H1 (cell line): Measurements from ENCODE around the gene CST11. TPM values are rescaled to one million over a fixed set of nuclear protein-coding genes. Genes with fewer than 3 reads are reported as not detected.

Experiments
- ATF3 ChIP-seq: IDR thresholded peaks from 2 replicates; pipeline ENCODE4 v1.6.1; 2011; ENCODE audit warnings: low read depth, mild to moderate bottlenecking, low read length; ENCODE audit not compliant: insufficient read depth
- CBX8 ChIP-seq: fragments of 300-800, 300-1000 bp; sonication (generic); IDR thresholded peaks from 2 replicates; pipeline ENCODE4 v1.7.1; 2016; ENCODE audit warnings: low read depth, low read length, borderline replicate concordance
- CREB1 ChIP-seq: IDR thresholded peaks from 2 replicates; pipeline ENCODE4 v1.6.1; 2012; ENCODE audit warnings: inconsistent platforms
- CTCF ChIP-seq, 3 experiments: IDR thresholded peaks; 1 replicate in 2 of 3; 2 replicates in 1 of 3; pipeline versions ENCODE4 v1.5.1 to v1.6.1; 2011; ENCODE audit warnings: low read length in 3 of 3, mild to moderate bottlenecking in 3 of 3, inconsistent platforms in 2 of 3, low read depth in 1 of 3, moderate library complexity in 1 of 3; ENCODE audit not compliant: insufficient read depth in 1 of 3; ENCODE audit errors: control extremely low read depth in 1 of 3
- E2F6 ChIP-seq: IDR thresholded peaks from 2 replicates; pipeline ENCODE4 v1.6.1; 2012; ENCODE audit warnings: inconsistent platforms
- EZH2 ChIP-seq: fragments of 200-600 bp; sonication (generic); IDR thresholded peaks from 2 replicates; pipeline ENCODE4 v1.7.1; 2012; ENCODE audit warnings: low read depth, mild to moderate bottlenecking, moderate library complexity, low read length, inconsistent platforms; ENCODE audit not compliant: severe bottlenecking
- GTF2F1 ChIP-seq: IDR thresholded peaks from 2 replicates; pipeline ENCODE4 v1.6.1; 2012; ENCODE audit warnings: low read depth, low read length, improper control_type of control experiment, borderline replicate concordance
- KDM4A ChIP-seq: IDR thresholded peaks from one replicate; pipeline ENCODE4 v1.7.1; 2012; ENCODE audit warnings: low read depth, mild to moderate bottlenecking, moderate library complexity, low read length, inconsistent platforms; ENCODE audit not compliant: severe bottlenecking
- MAFK ChIP-seq: IDR thresholded peaks from 2 replicates; pipeline ENCODE4 v1.6.1; 2012; ENCODE audit warnings: low read depth, mild to moderate bottlenecking, improper control_type of control experiment, low read length
- MAX ChIP-seq: IDR thresholded peaks from 2 replicates; pipeline ENCODE4 v1.6.1; 2012; ENCODE audit warnings: inconsistent platforms
- POLR2A ChIP-seq, 2 experiments: IDR thresholded peaks; 1 replicate in 1 of 2; 2 replicates in 1 of 2; pipeline ENCODE4 v1.6.1; 2011; ENCODE audit warnings: low read depth in 2 of 2, low read length in 2 of 2, mild to moderate bottlenecking in 2 of 2; ENCODE audit errors: control extremely low read depth in 1 of 2
- POLR2AphosphoS5 ChIP-seq: IDR thresholded peaks from 2 replicates; pipeline ENCODE4 v1.6.1; 2011; ENCODE audit warnings: low read depth, low read length
- RAD21 ChIP-seq, 2 experiments: IDR thresholded peaks in 1 of 2; conservative IDR thresholded peaks in 1 of 2; 2 replicates each; pipeline ENCODE4 v1.6.1; 2011; ENCODE audit warnings: low read depth in 2 of 2, low read length in 2 of 2, improper control_type of control experiment in 1 of 2, inconsistent platforms in 1 of 2, mild to moderate bottlenecking in 1 of 2, moderate library complexity in 1 of 2
- SIN3A ChIP-seq, 2 experiments: IDR thresholded peaks in 1 of 2; conservative IDR thresholded peaks in 1 of 2; 2 replicates each; pipeline ENCODE4 v1.6.1; 2011 to 2012; ENCODE audit warnings: low read length in 2 of 2, improper control_type of control experiment in 1 of 2, low read depth in 1 of 2, mild to moderate bottlenecking in 1 of 2
- SP4 ChIP-seq: IDR thresholded peaks from 2 replicates; pipeline ENCODE4 v1.6.1; 2012; ENCODE audit warnings: low read length, inconsistent platforms
- SRF ChIP-seq: IDR thresholded peaks from 2 replicates; pipeline ENCODE4 v1.6.1; 2011; ENCODE audit warnings: mild to moderate bottlenecking, low read depth, low read length, moderate library complexity
- TAF1 ChIP-seq: IDR thresholded peaks from 2 replicates; pipeline ENCODE4 v1.6.1; 2011; ENCODE audit warnings: mild to moderate bottlenecking, low read depth, low read length
- YY1 ChIP-seq: IDR thresholded peaks from 2 replicates; pipeline ENCODE4 v1.6.1; 2011; ENCODE audit warnings: low read depth, mild to moderate bottlenecking, low read length
- polyA plus RNA-seq, 7 experiments: library from polyadenylated mRNA; depleted of rRNA in 3 of 7; stranded (reverse) in 5 of 7; unstranded in 2 of 7; fragments of >200 nt in 5 of 7; fragments of 200-250 nt in 2 of 7; gene quantifications; 1 replicate in 5 of 7; 2 replicates in 1 of 7; 4 replicates in 1 of 7; pipeline versions ENCODE4 v1.2.1 to v1.2.3, GENCODE V29; 2011 to 2013; ENCODE audit warnings: missing spikeins in 2 of 7, mixed read lengths in 2 of 7
- total RNA-seq: library from RNA; stranded (reverse); fragmentation: NEBNext Ultra II Directional; extraction: Animal tissue kit (Norgen Biotek cat#: 25700); gene quantifications from 2 replicates; pipeline ENCODE4 v1.2.1, GENCODE V29; 2021

The CST11 gene
- total and polyA plus RNA-seq, 2 of the 8 experiments (the other 6 are each of a cell fraction or from before 2014, with no cell fraction given), result 2.0 TPM; not detected in 1

GRCh38 chr20:23420943-23421931, 31.4 kb downstream of the CST11 start, which contains the start of gene NAPB (continued):
- TF ChIP-seq CREB1 (peak; percentile 87), TAF1 (peak; percentile 68), SP4 (no peak), MAX (peak; percentile 40), CBX8 (no peak), E2F6 (peak; percentile 58; the same call in 1 of the 2 replicates), POLR2A (IDR thresholded peaks at IDR 0.05; ENCODE audit: control extremely low read depth in 1 of 2, low read depth in 2 of 2, low read length in 2 of 2) (peak in 1 of 2 experiments; percentile 73; a peak in 2 of 3 replicates), GTF2F1 (no peak), RAD21 (IDR thresholded peaks at IDR 0.05 in 1 of 2, conservative IDR thresholded peaks at IDR 0.05 in 1 of 2; ENCODE audit: low read depth in 2 of 2, low read length in 2 of 2) (peak in 1 of 2 experiments; percentile 31; a peak in 2 of 4 replicates), YY1 (peak; percentile 98), KDM4A (peak; percentile 86), POLR2AphosphoS5 (peak; percentile 45; the same call in 1 of the 2 replicates), MAFK (no peak), EZH2 (no peak), ATF3 (0 out of 2 replicates have a peak, but pooled peaks have one; percentile 54), SIN3A (conservative IDR thresholded peaks at IDR 0.05 in 1 of 2, IDR thresholded peaks at IDR 0.05 in 1 of 2; ENCODE audit: low read depth in 1 of 2, low read length in 2 of 2) (no peak; a peak in 2 of 4 replicates), SRF (no peak), CTCF (IDR thresholded peaks at IDR 0.05; ENCODE audit: control extremely low read depth in 1 of 3, insufficient read depth in 1 of 3, low read depth in 1 of 3, low read length in 3 of 3) (peak; percentile 40 to 53 (median 42))
